Right hindlimb (tissue), 1 donor: Measurements from ENCODE around the gene ALAS1.

Source experiments
- DNase-seq: peaks from one replicate; pipeline ENCODE4 v3.0.0-alpha.2; 2018

The ALAS1 gene

GRCh38 chr3:52222319-52223221 lies 24.6 kb downstream of the ALAS1 start:
- no peak for DNase-seq

- no peak for DNase-seq
Measured at GRCh38 chr3:52223449-52224408, 25.8 kb downstream of the ALAS1 start.

- no peak for DNase-seq
Measured at GRCh38 chr3:52225452-52226228, 27.7 kb downstream of the ALAS1 start, which contains the start of gene TLR9. Gene TLR9, minus strand, starts transcription at chr3:52225645. Its CDS starts 116 bp downstream, at chr3:52225529.

- DNase-seq = peak; percentile 14
Measured at GRCh38 chr3:52226229-52226817, 28.4 kb downstream of the ALAS1 start.

- DNase-seq = peak; percentile 12
Measured at GRCh38 chr3:52227117-52227516, 29.2 kb downstream of the ALAS1 start.

GRCh38 chr3:52227766-52228165 lies 29.8 kb downstream of the ALAS1 start:
- no peak for DNase-seq

GRCh38 chr3:52228266-52228665 lies 30.3 kb downstream of the ALAS1 start:
- peak; percentile 14 for DNase-seq

- peak; percentile 19 for DNase-seq
Measured at GRCh38 chr3:52228751-52229291, 30.9 kb downstream of the ALAS1 start.

- peak; percentile 11 for DNase-seq
Measured at GRCh38 chr3:52229656-52230055, 31.7 kb downstream of the ALAS1 start.

- peak; percentile 12 for DNase-seq
Measured at GRCh38 chr3:52230461-52230860, 32.5 kb downstream of the ALAS1 start.

GRCh38 chr3:52230889-52231499 lies 33.0 kb downstream of the ALAS1 start:
- DNase-seq = no peak

- no peak for DNase-seq
Measured at GRCh38 chr3:52231502-52232278, 33.7 kb downstream of the ALAS1 start.

- DNase-seq = no peak
Measured at GRCh38 chr3:52232279-52233107, 34.5 kb downstream of the ALAS1 start.

GRCh38 chr3:52233108-52233591 lies 35.2 kb downstream of the ALAS1 start:
- no peak for DNase-seq

GRCh38 chr3:52233968-52234367 lies 36.0 kb downstream of the ALAS1 start:
- DNase-seq = no peak

- DNase-seq = no peak
Measured at GRCh38 chr3:52234516-52235447, 36.8 kb downstream of the ALAS1 start.

- DNase-seq = no peak
Measured at GRCh38 chr3:52236424-52236886, 38.5 kb downstream of the ALAS1 start.

- no peak for DNase-seq
Measured at GRCh38 chr3:52237006-52237656, 39.2 kb downstream of the ALAS1 start.
